Hepatocyte (in vitro differentiated cells): ENCODE results near the gene CABP1.

Source experiments
- EZH2 ChIP-seq: fragments of 200-600 bp; sonication (generic); IDR thresholded peaks from 2 replicates; pipeline ENCODE4 v1.6.1; 2016; ENCODE audit warnings: antibody characterized with exemption, mild to moderate bottlenecking, borderline replicate concordance
- EZH2phosphoT487 ChIP-seq: fragments of 200-600 bp; sonication (generic); IDR thresholded peaks from one replicate; pipeline ENCODE4 v1.6.1; 2018; ENCODE audit warnings: antibody characterized with exemption, mild to moderate bottlenecking, low read depth, moderate library complexity; ENCODE audit not compliant: unreplicated experiment, severe bottlenecking
- TF ChIP-seq, protein P1 (sequence below): fragments of 200-600 bp; sonication (generic); IDR thresholded peaks from 2 replicates; pipeline ENCODE4 v1.5.1; 2016; ENCODE audit warnings: antibody characterized with exemption, mild to moderate bottlenecking; ENCODE audit not compliant: poor library complexity

DNA sequence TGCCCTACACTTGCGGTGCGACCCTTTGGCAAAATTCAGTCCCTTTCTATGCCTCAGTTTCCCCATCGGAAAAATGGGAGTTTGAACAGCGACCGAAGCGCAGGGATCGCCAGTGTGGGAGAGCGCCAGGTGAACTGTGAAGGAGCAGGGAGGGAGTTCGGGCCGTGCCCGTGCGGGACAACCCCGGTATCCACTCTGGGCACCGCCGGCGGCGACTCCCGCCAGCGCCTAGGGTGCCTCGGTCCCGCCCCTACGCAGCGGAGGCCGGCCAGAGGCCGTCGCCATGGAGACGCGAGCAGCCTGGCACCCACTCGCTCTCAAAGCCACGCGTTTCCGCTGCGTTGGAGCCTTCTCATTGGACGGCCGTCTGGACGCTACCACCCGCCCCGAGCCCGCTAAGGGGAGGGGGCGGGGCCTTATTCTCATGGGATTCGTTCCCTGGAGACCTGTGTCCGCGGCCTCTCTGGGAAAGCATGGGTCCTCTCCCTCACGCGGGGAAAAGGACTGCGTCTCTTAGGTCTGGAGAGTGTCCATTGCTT is 45.8 kb downstream of the CABP1 start:
- TF ChIP-seq, protein P1, sequence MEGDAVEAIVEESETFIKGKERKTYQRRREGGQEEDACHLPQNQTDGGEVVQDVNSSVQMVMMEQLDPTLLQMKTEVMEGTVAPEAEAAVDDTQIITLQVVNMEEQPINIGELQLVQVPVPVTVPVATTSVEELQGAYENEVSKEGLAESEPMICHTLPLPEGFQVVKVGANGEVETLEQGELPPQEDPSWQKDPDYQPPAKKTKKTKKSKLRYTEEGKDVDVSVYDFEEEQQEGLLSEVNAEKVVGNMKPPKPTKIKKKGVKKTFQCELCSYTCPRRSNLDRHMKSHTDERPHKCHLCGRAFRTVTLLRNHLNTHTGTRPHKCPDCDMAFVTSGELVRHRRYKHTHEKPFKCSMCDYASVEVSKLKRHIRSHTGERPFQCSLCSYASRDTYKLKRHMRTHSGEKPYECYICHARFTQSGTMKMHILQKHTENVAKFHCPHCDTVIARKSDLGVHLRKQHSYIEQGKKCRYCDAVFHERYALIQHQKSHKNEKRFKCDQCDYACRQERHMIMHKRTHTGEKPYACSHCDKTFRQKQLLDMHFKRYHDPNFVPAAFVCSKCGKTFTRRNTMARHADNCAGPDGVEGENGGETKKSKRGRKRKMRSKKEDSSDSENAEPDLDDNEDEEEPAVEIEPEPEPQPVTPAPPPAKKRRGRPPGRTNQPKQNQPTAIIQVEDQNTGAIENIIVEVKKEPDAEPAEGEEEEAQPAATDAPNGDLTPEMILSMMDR: no peak
- TF ChIP-seq EZH2: no peak
- no peak for TF ChIP-seq EZH2phosphoT487
